ENCODE results near the gene MRGPRX3. TPM values are rescaled to one million over a fixed set of nuclear protein-coding genes. Genes with fewer than 3 reads are reported as not detected.

The MRGPRX3 gene
- total and polyA plus RNA-seq, 2 of the 8 experiments (the other 6 are each of a cell fraction or from before 2014, with no cell fraction given) = not detected

DNA sequence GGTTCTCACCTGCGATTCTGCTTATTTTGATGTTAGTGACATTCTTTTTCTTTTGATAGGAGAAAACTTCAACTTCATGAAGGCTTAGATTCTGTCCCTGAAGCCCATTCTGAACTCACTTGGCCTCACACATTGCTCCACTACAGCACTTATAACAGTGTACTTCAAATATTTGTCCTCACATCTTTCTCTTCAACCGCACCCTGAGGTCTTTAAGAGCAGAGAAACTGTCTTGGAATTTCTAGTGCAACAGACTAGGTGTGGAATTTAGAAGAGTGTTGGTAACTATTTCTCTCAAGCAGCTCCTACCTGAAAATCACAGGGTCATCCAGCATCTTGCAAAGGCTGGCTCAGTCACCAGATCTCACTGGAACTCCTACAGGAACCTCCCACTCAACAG lies 7.8 kb downstream of the MRGPRX3 start:
- TF ChIP-seq KDM1A (IDR thresholded peaks at IDR 0.05; ENCODE audit: borderline replicate concordance, low read length) = no peak
- TF ChIP-seq NANOG (IDR thresholded peaks at IDR 0.05; ENCODE audit: insufficient read depth, low read depth, low read length, poor library complexity, severe bottlenecking) = no peak
- TF ChIP-seq TCF12 (IDR thresholded peaks at IDR 0.05; ENCODE audit: low read depth, low read length) = no peak
- H3K4me3 ChIP-seq (ENCODE audit: extremely low read depth in 1 of 4, insufficient read depth in 2 of 4, low read depth in 3 of 4, low read length in 4 of 4) = no peak overlapping the region

More for the DNA sequence above, 7.8 kb downstream of the MRGPRX3 start:
- no peaks in the 10 kb centered on the region for H3K27me3 ChIP-seq (replicated peaks in 1 of 4; ENCODE audit: control insufficient read depth in 3 of 4, extremely low read depth in 1 of 4, insufficient read depth in 3 of 4, low read length in 3 of 4)
- no peaks in the 10 kb centered on the region for H4K20me1 ChIP-seq (replicated peaks in 1 of 2; ENCODE audit: control insufficient read depth in 1 of 2, insufficient read depth in 2 of 2, low read length in 2 of 2)
- H2BK15ac ChIP-seq (ENCODE audit: low read length) = no peak overlapping the region
- no peak overlapping the region for H3K27ac ChIP-seq (ENCODE audit: low read depth, low read length)
- H4K5ac ChIP-seq (ENCODE audit: insufficient read length, low read depth, low read length) = no peak overlapping the region
- H3K23ac ChIP-seq (ENCODE audit: insufficient read length) = no peak overlapping the region
- H4K91ac ChIP-seq (replicated peaks; ENCODE audit: insufficient read length, low read length) = no peak overlapping the region
- H3K18ac ChIP-seq (ENCODE audit: extremely low read depth, low read length) = no peak overlapping the region
- H3K79me1 ChIP-seq (ENCODE audit: low read depth, low read length) = no peaks in the 10 kb centered on the region
- H2BK120ac ChIP-seq (replicated peaks; ENCODE audit: low read depth, low read length) = no peak overlapping the region
- H4K8ac ChIP-seq (ENCODE audit: extremely low read depth, insufficient read depth, low read length) = no peak overlapping the region
- H2BK5ac ChIP-seq (ENCODE audit: low read depth, low read length) = no peak overlapping the region
- WGBS, 2 experiments (ENCODE audit: extremely low coverage in 1 of 2, insufficient coverage in 1 of 2, insufficient read length in 1 of 2, insufficient replicate concordance in 2 of 2, low coverage in 1 of 2, low lambda C conversion rate in 2 of 2, missing lambda C conversion rate in 1 of 2) = 77% methylated on average over 2 of the region's 2 CpGs; no CpG with 5 or more reads in 1 of the 2 experiments
- ChIA-PET CTCF (ENCODE audit: partially characterized antibody) (interaction anchor here (0.9 to 1.3 kb wide), 3 partner anchors 23 to 64 kb away, joined by 3 to 4 read pairs (median 3); no protein-coding TSS in a partner anchor), POLR2A (ENCODE audit: partially characterized antibody) (no interaction called here)
- no peaks in the 10 kb centered on the region for H3K79me2 ChIP-seq (ENCODE audit: control insufficient read depth in 1 of 2, insufficient read depth in 2 of 2, low read length in 2 of 2)
- no peak overlapping the region for H3K9ac ChIP-seq (replicated peaks in 1 of 4; ENCODE audit: extremely low read depth in 1 of 4, low read depth in 3 of 4, low read length in 3 of 4)
- H3K9me3 ChIP-seq (ENCODE audit: insufficient read depth in 2 of 2, low read depth in 1 of 2, low read length in 1 of 2) = peaks cover 0 to 3% of the 10 kb centered on the region in 2 experiments; a peak in 1 of 4 replicates
- H2BK12ac ChIP-seq (ENCODE audit: low read depth, low read length) = no peak overlapping the region
- H3K36me3 ChIP-seq (ENCODE audit: control insufficient read depth in 2 of 4, insufficient read depth in 4 of 4, low read length in 3 of 4) = no peaks in the 10 kb centered on the region
- no peak overlapping the region for H3K4me2 ChIP-seq (ENCODE audit: insufficient read depth in 1 of 2, low read depth in 2 of 2, low read length in 2 of 2)
- no peak overlapping the region for H2AK5ac ChIP-seq (ENCODE audit: low read depth, low read length)
- H2AFZ ChIP-seq (ENCODE audit: low read length) = no peak overlapping the region
- peaks cover 0 to 2% (median 0%) of the 10 kb centered on the region in 4 experiments; a peak in 1 of 7 replicates for H3K4me1 ChIP-seq (replicated peaks in 1 of 4; ENCODE audit: control insufficient read depth in 3 of 4, insufficient read depth in 4 of 4, low read length in 3 of 4)
- DNase-seq (ENCODE audit: low read depth in 1 of 2, low spot score in 2 of 2) (no peak), FAIRE-seq (no peak)
- no peak overlapping the region for H3K56ac ChIP-seq (replicated peaks; ENCODE audit: insufficient read length, low read depth, low read length)
- H2BK20ac ChIP-seq (ENCODE audit: low read length) = no peak overlapping the region
- H3K14ac ChIP-seq (ENCODE audit: insufficient read length) = no peak overlapping the region
- H3K4ac ChIP-seq (replicated peaks; ENCODE audit: insufficient read length, low read depth, low read length) = no peak overlapping the region
- no peaks in the 10 kb centered on the region for H3K23me2 ChIP-seq (ENCODE audit: low read depth, low read length)
